Ishikawa (cell line): ENCODE measurements around the gene LMF1.

ENCODE experiments used
- CREB1 ChIP-seq: IDR thresholded peaks from 2 replicates; pipeline ENCODE4 v1.6.1; 2012; ENCODE audit warnings: low read depth
- EGR1 ChIP-seq: IDR thresholded peaks from 2 replicates; pipeline ENCODE4 v1.6.1; 2012
- EP300 ChIP-seq: IDR thresholded peaks from 2 replicates; pipeline ENCODE4 v1.6.1; 2012; ENCODE audit warnings: borderline replicate concordance
- FOXM1 ChIP-seq: IDR thresholded peaks from 2 replicates; pipeline ENCODE4 v1.6.1; 2012; ENCODE audit warnings: low read depth, borderline replicate concordance
- MAX ChIP-seq: IDR thresholded peaks from 2 replicates; pipeline ENCODE4 v1.6.1; 2012
- NFIC ChIP-seq: IDR thresholded peaks from 2 replicates; pipeline ENCODE4 v1.6.1; 2012
- RAD21 ChIP-seq: IDR thresholded peaks from 2 replicates; pipeline ENCODE4 v1.6.1; 2012; ENCODE audit warnings: low read depth
- REST ChIP-seq: IDR thresholded peaks from 2 replicates; pipeline ENCODE4 v1.6.1; 2012; ENCODE audit warnings: low read depth, mild to moderate bottlenecking
- TCF12 ChIP-seq: IDR thresholded peaks from 2 replicates; pipeline ENCODE4 v1.6.1; 2012; ENCODE audit warnings: low read depth
- TEAD4 ChIP-seq: IDR thresholded peaks from 2 replicates; pipeline ENCODE4 v1.6.1; 2012
- USF1 ChIP-seq: IDR thresholded peaks from 2 replicates; pipeline ENCODE4 v1.6.1; 2012
- YY1 ChIP-seq: IDR thresholded peaks from 2 replicates; pipeline ENCODE4 v1.6.1; 2012; ENCODE audit warnings: low read depth

- no peak for TF ChIP-seq NFIC
- TF ChIP-seq MAX, result no peak
- no peak for TF ChIP-seq FOXM1
- no peak for TF ChIP-seq EP300
- TF ChIP-seq CREB1, result no peak
- no peak for TF ChIP-seq TEAD4
- TF ChIP-seq YY1, result no peak
- TF ChIP-seq TCF12, result no peak
- no peak for TF ChIP-seq USF1
- no peak for TF ChIP-seq RAD21
- TF ChIP-seq EGR1, result no peak
- TF ChIP-seq REST, result no peak
Measured at GRCh38 chr16:984736-985636, 14.2 kb upstream of the LMF1 start.
